ENCODE data around the gene PGBD5.

- peak in 2 of 5 experiments; percentile 16 to 18 for TF ChIP-seq CTCF (IDR thresholded peaks at IDR 0.05 in 4 of 5, conservative IDR thresholded peaks at IDR 0.05 in 1 of 5)
- TF ChIP-seq POLR2A (IDR thresholded peaks at IDR 0.05), result no peak
Measured at GRCh38 chr1:230350208-230350921, 75.8 kb downstream of the PGBD5 start.
